Stimulated activated CD8-positive, alpha-beta memory T cell treated with anti-CD3 and anti-CD28 coated beads, Interleukin-7, amount 100 ng/mL, for 1 hour (primary cell): ENCODE results near the gene ATP8A2.
"Not testable (repeated sequence)": the region's sequence is repeated elsewhere in the genome, so short reads cannot be mapped to it uniquely, and the experiment has no call there.

Source experiments
- DNase-seq, 2 donors: peaks; one replicate each; pipeline ENCODE4 v3.0.0-alpha.2; 2020; ENCODE audit warnings: low read depth in 2 of 2

The ATP8A2 gene

DNA sequence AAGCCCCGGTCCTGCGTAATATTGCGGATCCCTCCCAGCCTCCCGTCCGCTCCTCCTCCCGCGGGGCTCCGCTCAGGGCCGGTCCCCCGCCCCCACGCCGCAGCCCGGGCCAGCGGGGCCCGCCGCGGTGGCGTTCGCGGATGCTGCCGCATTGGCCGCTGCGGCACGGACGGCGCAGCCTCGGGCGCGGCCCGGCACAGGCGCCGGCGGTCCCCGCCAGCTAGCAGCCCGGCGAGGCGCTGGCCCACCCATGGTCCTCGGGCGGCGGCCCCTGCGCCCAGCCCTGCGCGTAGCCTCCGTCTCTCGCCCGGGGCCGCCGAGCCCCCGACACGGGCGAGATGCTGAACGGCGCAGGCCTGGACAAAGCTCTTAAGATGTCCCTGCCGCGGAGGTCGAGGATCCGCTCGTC, at the start of gene ATP8A2:
TSS of gene ATP8A2 (plus strand) at position 100 of the 409 bp plus-strand sequence. CDS start at position 339, 239 bp downstream.
- DNase-seq, result no peak

DNA sequence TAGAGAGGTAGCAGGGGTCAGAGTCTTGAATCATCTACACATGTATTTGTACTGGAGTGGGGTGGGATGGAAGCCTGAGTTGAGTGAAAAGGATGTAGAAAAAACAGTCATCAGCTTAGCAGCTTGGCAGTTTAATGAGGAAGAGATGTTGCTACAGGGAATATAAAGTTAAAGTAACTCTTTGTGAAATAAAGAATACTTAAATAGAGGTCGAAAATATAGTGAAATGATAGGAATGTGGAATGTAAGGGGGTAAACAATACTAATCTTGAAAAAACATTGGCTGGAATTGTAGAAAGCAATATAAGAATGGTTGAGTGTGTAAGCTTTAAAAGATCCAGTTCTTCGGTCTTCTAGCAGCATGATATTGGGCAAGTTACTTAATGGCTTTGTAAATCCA, 47.7 kb upstream of the ATP8A2 start:
- no peak for DNase-seq

DNA sequence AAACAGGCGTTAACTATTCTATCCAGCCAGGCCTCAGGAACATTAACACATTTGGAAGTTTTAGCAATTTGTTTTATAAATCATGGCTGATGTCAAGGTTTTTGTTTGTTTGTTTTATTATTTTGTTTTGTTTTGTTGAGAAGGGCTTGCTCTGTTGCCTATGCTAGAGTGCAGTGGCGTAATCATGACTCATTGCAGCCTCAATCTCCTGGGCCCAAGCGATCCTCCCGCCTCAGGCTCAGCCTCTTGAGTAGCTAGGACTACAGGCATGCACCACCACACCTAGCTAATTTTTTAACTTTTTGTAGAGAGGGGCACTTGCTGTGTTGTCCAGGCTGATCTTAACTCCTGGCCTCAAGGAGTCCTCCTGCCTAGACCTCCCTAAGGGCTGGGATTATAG, 42.1 kb upstream of the ATP8A2 start:
- DNase-seq, result no peak

DNA sequence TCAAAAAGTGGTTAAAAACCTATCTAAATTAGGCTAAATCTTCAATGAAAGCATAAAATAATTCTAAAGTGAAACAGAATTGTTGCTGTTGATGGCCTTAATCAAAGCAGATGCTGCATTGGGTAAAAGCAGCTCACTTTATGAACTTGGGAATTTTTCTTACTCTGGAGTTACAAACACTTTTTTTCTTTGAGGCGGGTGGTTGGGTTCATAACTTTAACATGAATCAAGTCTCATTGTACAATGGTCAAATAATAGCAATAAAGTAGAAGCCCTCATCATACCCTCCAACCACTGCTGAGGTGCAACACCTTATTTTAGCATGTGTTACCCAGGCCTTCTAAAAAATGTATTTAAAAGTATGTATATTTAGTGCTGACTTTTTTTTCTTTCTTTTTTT, 41.2 kb upstream of the ATP8A2 start:
- DNase-seq, result no peak

- no peak for DNase-seq
These were observed 35.9 kb upstream of the ATP8A2 start for GRCh38 chr13:25335856-25336255.

- no peak for DNase-seq
These were observed 26.2 kb upstream of the ATP8A2 start for GRCh38 chr13:25345576-25345975.

DNA sequence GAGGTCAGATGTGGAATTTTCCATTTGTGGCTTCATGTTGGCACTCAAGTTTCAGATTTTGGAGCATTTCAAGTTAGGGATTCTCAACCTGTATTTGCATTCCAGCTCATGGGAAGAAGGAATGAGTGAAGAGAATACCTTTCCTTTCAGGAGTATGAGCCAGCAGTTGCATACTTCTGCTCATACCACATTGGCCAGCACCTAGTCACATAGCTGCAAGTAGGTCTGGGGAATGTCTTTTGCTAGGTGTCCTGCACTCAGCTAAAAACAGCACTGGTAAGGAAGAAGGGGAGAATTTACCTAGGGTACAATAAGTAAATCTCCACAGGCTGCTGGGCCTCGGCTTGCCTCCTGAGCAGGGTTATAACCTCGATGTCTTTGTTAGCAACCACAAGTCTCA, 24.6 kb upstream of the ATP8A2 start:
- DNase-seq, result no peak

DNA sequence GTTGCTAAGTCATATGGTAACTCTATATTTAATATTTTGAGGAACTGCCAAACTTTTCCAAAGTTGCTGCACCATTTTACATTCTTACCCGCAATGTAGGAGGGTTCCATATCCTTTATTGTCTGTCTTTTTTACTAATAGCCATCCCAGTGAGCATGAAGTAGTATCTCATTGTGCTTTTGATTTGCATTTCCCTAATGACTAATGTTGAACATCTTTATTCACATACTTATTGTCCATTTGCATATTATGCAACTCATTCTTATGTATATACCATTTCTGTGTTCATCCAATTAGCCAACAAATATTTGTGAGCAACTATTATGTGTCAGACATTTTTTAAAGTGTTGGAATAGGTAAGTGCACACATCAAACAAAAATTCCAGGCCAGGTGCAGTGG, 20.4 kb upstream of the ATP8A2 start:
- DNase-seq, result no peak

- DNase-seq, result no peak
These were observed 19.5 kb upstream of the ATP8A2 start for GRCh38 chr13:25352230-25352629.

- no peak for DNase-seq
These were observed 19.0 kb upstream of the ATP8A2 start for GRCh38 chr13:25352806-25353205.

GRCh38 chr13:25353344-25353743, 18.4 kb upstream of the ATP8A2 start:
- no peak for DNase-seq

DNA sequence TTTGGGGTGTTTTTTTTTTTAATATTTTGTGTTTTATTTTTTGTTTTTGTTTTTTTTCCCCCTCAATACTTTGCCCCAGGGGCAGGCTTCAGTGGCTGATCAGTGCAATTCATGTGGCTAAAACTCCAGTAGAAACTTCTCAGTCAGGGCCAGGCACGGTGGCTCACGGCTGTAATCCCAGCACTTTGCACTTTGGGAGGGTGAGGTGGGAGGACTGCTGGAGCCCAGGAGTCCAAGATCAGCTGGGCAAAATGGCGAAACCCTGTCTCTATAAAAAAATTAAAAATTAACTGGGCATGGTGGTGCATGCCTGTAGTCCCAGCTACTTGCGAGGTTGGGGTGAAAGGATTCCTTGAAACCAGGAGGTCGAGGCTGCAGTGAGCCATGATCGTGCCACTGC, 17.4 kb upstream of the ATP8A2 start:
- no peak for DNase-seq

DNA sequence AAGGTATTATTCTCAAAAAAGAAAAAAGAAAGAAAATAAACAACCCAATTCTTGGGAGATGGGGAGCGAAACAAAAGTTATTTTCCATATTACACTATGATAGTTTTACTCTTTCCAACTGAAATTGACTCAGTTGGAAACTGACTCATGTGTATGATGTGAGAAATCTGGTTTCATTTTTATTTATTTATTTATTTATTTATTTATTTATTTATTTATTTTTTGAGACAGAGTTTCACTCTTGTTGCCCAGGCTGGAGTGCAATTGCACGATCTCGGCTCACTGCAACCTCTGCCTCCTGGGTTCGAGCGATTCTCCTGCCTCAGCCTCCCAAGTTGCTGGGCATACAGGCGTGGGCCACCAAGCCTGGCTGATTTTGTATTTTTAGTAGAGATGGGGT, 11.3 kb upstream of the ATP8A2 start:
- DNase-seq, result not testable (repeated sequence)

DNA sequence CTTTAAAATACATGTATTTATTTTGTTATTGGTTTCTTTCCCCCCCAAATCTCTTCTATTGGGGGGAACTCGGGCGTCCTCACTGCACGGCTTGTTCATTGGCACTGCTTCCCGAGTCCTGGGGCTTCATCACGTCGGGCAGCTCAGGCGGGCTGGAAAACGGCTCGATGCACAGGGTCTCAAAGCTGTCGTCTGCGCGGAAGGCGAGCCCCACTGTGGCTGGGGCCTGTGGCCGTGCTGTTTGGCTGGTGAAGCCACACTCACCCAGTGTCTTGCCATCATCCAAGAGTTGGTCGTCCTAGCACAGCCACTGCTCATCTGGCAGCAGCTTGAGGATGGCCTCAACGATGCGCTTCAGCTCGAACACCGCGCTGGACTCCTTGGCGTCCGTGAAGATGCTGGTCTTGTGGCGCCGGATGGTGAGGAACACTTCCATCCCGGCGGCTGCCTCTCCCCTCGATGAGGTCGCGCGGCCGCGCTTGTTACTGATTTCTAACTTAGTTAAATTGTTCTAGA, 6.0 kb upstream of the ATP8A2 start:
- no peak for DNase-seq

DNA sequence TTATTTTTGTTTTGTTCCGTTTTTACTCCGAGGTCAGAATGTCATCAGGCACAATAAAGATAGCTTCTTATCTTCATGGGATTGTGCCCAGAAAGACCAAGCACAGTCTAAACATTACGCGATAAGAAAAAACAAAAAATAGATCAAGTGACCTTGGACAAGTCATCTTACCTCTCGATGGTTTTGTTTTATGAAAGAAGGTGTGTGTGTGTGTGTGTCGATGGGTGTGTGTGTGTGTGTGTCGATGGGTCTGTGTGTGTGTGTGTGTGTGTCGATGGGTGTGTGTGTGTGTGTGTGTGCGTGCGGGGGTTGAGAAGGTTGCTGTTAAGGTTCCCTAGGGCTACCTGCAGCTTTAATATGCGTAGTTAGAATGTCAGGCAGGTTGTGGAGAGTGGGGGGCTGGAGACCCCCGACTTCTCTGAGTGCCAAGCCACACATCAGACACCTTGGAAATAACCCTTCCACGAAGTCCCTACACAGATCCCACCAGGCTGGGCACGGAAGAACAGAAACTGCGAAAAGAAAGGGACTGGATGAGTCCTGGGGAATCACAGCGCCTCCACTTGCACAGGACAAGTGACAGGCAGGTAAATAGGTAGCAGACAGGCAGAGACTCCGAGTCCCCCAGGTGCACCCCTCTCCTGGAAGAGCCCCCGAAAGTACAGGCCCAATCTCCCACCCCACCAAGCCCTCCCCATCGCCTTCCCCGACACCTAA, 458 bp upstream of the ATP8A2 start:
- DNase-seq, result no peak

DNA sequence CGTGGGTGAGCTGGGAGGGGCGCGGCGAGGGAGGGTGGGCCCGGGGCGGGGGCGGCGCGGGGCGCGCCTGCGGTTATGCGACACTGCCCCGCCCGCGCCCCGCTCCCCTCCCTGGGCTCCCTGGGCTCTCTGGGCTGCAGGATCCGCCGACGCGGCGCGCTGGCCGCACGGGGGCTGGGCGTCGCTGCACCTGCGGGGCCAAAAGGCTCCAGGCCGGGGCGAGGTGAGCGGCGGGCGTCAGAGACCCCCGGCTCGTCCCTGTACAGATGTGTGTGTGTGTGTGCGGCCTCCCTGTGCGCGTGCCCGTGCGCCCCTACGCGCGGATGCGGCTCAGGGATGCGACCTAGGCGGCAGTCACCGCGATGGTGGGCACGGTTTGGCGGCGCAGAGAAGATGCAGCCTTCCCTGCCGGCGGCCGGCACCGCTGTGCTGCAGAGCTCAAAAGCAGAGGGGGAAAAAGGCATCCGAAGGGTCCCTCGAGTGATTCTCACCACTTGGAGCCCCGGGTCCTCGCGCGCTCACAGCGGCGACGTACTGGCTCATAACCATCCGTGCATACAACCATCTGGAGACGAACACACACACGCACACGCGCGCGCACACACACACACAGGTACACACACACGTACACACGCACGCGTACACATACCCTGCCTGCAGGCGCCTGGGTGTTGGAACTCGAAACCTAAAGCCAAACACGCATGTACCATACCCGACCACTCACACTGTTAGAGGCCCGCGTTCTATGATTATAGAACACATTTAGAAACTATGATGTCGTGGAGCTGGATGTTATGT, 709 bp downstream of the ATP8A2 start:
- DNase-seq, result no peak

- no peak for DNase-seq
These were observed 4.1 kb downstream of the ATP8A2 start for GRCh38 chr13:25375727-25376358.

DNA sequence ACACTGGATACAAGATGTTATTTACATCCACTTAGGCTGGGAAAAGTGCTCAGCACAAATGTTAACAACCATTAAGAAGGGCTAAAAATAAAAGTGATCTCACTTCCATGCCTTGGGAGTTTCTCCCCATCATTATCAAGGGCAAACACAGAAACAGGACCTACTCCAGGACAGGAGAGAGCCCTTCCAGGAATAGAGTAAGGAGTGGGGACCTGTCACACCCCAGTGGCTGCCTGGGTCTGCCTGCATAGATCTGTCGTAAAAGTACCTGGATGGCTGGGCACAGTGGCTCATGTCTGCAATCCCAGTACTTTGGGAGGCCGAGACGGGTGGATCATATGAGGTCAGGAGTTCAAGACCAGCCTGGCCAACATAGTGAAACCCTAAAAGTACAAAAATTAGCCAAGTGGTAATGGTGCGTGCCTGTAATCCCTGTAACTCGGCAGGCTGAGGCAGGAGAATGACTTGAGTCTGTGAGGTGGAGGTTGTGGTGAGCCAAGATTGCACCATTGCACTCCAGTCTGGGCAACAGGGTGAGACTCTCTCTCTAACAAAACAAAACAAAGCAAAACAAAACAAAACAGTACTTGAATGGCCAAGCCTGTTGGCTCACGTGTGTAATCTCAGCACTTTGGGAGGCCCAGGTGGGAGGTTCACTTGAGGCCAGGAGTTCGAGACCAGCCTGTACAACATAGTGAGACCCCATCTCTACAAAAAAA, 5.6 kb downstream of the ATP8A2 start:
- no peak for DNase-seq

DNA sequence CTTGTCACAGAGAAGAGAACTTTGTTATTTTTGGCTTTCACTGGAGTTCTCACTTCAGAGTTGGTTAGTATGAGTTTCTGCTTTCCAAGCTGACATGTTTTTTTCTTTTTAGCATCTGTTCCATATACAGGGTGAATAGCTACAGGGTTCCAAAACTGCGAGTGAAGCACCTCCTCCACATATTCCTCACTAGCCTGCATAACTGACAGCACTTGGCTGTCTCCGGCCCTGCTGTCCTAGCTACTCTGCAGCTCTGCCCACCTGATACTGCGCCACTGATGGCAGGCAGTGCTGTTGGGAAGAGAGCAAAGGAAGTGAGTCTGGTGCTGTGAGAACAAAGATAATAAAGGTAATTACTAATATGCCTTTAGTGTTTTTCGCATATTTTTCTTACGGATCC, 6.8 kb downstream of the ATP8A2 start:
- DNase-seq, result no peak

DNA sequence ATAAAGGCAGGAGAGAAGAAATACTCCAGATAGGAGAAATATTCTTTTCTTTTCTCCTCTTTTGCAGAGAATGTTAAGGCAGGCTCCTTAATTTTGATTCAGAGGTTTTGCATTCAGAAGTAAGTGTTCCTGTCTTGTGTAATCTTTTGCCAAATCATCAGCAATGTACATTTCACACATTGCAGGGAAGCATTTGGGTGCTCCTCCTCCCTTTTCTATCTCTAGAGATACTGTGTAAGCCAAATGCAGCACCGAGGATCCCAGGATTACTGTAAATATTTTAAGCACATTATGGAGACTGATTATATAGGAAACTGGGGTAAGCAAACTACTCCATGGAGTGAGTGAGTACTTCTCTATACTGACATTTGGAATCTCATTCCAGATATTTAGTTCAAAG, 7.2 kb downstream of the ATP8A2 start:
- DNase-seq, result no peak

- DNase-seq, result no peak
These were observed 8.3 kb downstream of the ATP8A2 start for GRCh38 chr13:25380082-25380481.

- no peak for DNase-seq
These were observed 9.1 kb downstream of the ATP8A2 start for GRCh38 chr13:25380741-25381324.
